Measurements from ENCODE around the gene PTGIS.

GRCh38 chr20:49534255-49534712 is 33.7 kb downstream of the PTGIS start:
- TF ChIP-seq CTCF (IDR thresholded peaks at IDR 0.05) (peak; percentile 28 to 80 (median 80)), POLR2AphosphoS5 (IDR thresholded peaks at IDR 0.05) (no peak), POLR2A (IDR thresholded peaks at IDR 0.05) (no peak)
